GM19099 (cell line): ENCODE results near the gene MRNIP.

ENCODE experiments used
- POLR2A ChIP-seq: IDR thresholded peaks from 3 replicates; pipeline ENCODE4 v1.6.1; 2011; ENCODE audit warnings: low read depth; ENCODE audit not compliant: insufficient read length; ENCODE audit errors: extremely low read depth

Gene MRNIP

GRCh38 chr5:179815491-179816249 is 42.9 kb downstream of the MRNIP start:
- TF ChIP-seq POLR2A = no peak

GRCh38 chr5:179814090-179814489 is 44.5 kb downstream of the MRNIP start:
- TF ChIP-seq POLR2A = no peak

DNA sequence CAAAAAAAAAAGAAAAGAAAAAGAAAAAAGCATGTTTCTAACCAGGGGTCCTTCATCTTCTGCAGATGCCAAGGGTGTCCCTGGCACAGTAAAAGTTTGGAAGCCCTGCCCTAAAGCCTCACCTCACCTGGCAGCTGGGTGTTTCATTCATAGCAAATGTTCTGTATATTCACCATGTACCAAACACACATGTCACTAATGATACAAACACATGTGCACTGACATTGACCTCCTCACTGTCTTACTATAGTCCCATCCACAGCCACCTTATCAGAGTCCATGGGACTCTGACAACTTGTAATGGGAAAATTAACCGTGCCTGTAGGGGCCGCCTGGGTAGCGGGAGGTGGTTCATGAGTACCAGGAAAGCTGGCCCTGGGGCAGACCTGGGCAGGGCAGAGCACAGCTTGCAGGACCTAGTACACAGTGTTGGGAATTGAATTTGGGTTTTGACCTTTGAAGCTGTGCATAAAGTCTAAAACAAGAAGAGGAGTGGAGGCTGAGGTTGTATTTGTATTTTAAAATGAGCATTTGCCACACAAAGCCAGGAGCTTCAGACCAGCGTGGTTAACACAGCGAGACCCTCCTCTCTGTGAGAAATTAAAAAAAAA is 45.5 kb downstream of the MRNIP start:
- TF ChIP-seq POLR2A = no peak

GRCh38 chr5:179812135-179812825 is 46.3 kb downstream of the MRNIP start:
- no peak for TF ChIP-seq POLR2A

GRCh38 chr5:179806250-179807048 is 52.2 kb downstream of the MRNIP start, which contains the start of gene MGAT4B:
MGAT4B (minus strand) TSS chr5:179806866; CDS start chr5:179806583, 283 bp downstream.
- peak; percentile 79 for TF ChIP-seq POLR2A

DNA sequence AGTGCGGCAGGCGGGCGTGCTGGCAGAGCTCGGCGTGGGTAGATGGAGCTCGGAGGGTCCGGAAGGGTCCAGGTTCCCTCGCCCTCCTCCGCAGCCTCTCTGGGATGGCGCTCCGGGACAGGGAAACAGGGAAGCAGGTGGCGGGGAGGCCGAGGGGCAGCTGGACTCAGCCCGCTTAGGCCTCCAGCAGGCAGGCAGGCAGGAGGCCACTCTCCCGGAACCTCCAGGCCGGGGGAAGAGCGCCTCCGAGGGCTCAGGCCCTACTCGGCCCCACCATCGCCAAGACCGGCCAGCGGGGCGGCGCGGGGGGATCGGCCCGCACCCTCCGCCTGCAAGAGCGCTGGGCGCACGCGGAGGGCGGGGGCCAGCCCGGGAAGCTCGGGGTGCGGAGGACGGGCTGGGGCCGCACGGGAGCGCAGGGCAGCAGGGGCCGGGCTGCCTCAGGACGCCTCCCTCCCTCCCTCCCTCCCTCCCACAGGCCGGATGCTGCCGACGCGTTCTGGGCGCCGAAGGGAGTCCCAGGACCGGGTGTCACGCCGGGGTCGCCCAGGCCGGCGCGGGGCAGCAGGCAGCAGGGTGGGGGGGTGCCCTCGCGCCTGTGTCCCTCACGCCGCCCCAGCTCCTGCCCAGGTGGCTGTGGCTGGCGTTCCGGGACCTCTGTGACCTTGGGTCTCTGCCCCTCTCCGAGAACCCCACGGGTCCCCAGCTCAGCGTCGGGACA is 52.9 kb downstream of the MRNIP start:
- TF ChIP-seq POLR2A = no peak

GRCh38 chr5:179805070-179805528 is 53.5 kb downstream of the MRNIP start:
- no peak for TF ChIP-seq POLR2A

- no peak for TF ChIP-seq POLR2A
Observed at GRCh38 chr5:179804555-179804947, 54.1 kb downstream of the MRNIP start.

- TF ChIP-seq POLR2A = no peak
Observed at GRCh38 chr5:179803651-179804554, 54.7 kb downstream of the MRNIP start.

DNA sequence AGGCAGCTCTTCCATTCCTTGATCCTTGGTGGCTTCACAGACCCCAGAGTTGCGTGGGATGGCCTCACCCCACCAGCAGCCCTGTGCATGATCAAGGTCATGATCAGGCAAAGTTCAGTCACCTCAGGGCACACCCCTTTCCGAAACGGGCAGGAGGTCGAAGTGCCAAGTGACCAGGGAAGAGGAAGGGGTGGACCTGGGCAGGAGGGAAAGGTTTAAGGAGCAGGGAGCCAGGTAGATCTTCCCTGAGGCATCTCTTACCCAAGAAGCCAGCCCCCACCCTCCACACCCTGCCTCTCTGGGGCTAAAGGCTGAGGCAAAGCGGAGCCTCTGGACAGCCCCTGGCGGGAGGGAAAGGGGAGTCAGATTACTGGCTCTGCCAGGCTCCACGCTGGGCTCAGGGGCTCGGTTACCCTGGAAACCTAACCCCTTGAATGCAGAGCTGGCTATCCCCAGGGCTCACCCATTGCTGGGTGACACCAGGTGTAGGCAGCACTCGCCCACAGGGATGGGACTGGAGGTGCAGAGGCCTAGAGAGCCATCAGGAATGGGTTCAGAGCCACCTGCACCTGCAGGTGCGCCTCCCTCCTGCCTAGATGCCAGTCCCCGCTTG is 55.6 kb downstream of the MRNIP start:
- TF ChIP-seq POLR2A = no peak

DNA sequence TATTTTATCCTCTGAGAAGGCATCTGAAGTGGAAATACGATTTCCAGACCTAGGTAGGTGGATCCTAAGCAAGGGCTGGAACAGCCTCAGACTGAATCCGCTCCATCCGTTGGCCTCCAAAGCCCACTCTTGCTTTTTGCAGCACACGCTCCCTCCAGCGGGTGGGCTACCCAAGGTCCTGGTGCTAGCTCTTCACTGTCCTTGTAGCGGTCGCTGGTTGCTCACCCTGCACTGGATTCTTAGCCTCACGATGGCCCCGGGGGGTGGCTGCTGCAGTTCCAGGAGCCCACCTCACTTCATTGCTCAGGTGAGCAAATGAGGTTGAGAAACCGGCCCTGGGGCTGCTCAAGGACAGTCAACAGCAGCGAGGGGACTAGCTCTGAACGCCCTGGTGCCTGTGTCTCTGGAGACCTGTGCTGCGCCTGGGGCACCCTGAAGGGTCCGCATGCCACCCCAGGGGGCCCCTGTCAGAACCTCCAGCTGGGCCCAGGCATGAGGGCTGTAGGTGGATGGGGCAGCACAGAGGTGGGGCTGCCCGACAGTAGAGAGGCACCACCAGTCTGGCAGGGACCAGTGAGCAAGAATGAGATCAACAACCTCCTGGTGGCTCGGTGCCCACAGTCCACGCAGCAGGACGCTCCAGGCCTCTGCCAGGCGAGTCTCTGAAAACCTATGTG is 56.3 kb downstream of the MRNIP start:
- no peak for TF ChIP-seq POLR2A
